Fibroblast of lung (primary cell): ENCODE data around the gene VPS4B. TPM values are rescaled to one million over a fixed set of nuclear protein-coding genes. Genes with fewer than 3 reads are reported as not detected.
"Not testable (repeated sequence)": the region's sequence is repeated elsewhere in the genome, so short reads cannot be mapped to it uniquely, and the experiment has no call there.

Experiments
- DNase-seq, 2 donors: peaks; one replicate each; pipeline versions ENCODE4 v3.0.0 to v3.0.0-alpha.2; 2010; ENCODE audit warnings: low read depth in 2 of 2
- H2AFZ ChIP-seq: 2 replicates; pipeline ENCODE4 v1.5.1; 2012; ENCODE audit warnings: low read length, control low read depth, inconsistent platforms
- H3K27ac ChIP-seq: 2 replicates; pipeline ENCODE4 v1.5.1; 2011; ENCODE audit warnings: low read length, control low read depth; ENCODE audit not compliant: insufficient read depth
- H3K27me3 ChIP-seq: 2 replicates; pipeline ENCODE4 v1.5.1; 2011; ENCODE audit warnings: mild to moderate bottlenecking, low read length; ENCODE audit not compliant: control insufficient read depth, insufficient read depth
- H3K36me3 ChIP-seq: 2 replicates; pipeline ENCODE4 v1.5.1; 2011; ENCODE audit warnings: low read length; ENCODE audit not compliant: control insufficient read depth, insufficient read depth
- H3K4me1 ChIP-seq: 2 replicates; pipeline ENCODE4 v1.5.1; 2011; ENCODE audit warnings: low read length; ENCODE audit not compliant: control insufficient read depth, insufficient read depth; ENCODE audit errors: extremely low read depth
- H3K4me2 ChIP-seq: 2 replicates; pipeline ENCODE4 v1.5.1; 2011; ENCODE audit warnings: low read length, control low read depth; ENCODE audit not compliant: insufficient read depth; ENCODE audit errors: extremely low read depth
- H3K4me3 ChIP-seq, 4 experiments: fragments of 200-600 bp in 1 of 4; sonication (generic) in 1 of 4; replicated peaks in 1 of 4; 2 replicates each; pipeline ENCODE4 v1.5.1; 2011 to 2016; ENCODE audit warnings: low read length in 4 of 4, low read depth in 3 of 4, mild to moderate bottlenecking in 3 of 4, control low read depth in 2 of 4, inconsistent platforms in 1 of 4, mixed read lengths in 1 of 4; ENCODE audit not compliant: insufficient read depth in 1 of 4; ENCODE audit errors: control extremely low read depth in 1 of 4
- H3K79me2 ChIP-seq: 2 replicates; pipeline ENCODE4 v1.5.1; 2012; ENCODE audit warnings: mild to moderate bottlenecking, low read length, inconsistent platforms; ENCODE audit not compliant: control insufficient read depth, insufficient read depth
- H3K9ac ChIP-seq: 2 replicates; pipeline ENCODE4 v1.5.1; 2011; ENCODE audit warnings: mild to moderate bottlenecking, low read length, control low read depth; ENCODE audit not compliant: insufficient read depth
- H3K9me3 ChIP-seq: 2 replicates; pipeline ENCODE4 v1.5.1; 2012; ENCODE audit warnings: low read depth, low read length; ENCODE audit not compliant: control insufficient read depth, insufficient read depth
- H4K20me1 ChIP-seq: 2 replicates; pipeline ENCODE4 v1.5.1; 2011; ENCODE audit warnings: low read length; ENCODE audit not compliant: control insufficient read depth, insufficient read depth; ENCODE audit errors: extremely low read depth
- CTCF ChIP-seq, 2 donors: IDR thresholded peaks in 1 of 2; conservative IDR thresholded peaks in 1 of 2; 1 replicate in 1 of 2; 2 replicates in 1 of 2; pipeline ENCODE4 v1.5.1; 2011 to 2012; ENCODE audit warnings: low read length in 2 of 2, control low read depth in 1 of 2, inconsistent platforms in 1 of 2, low read depth in 1 of 2, mild to moderate bottlenecking in 1 of 2
- EZH2 ChIP-seq: IDR thresholded peaks from 2 replicates; pipeline ENCODE4 v1.5.1; 2012; ENCODE audit warnings: low read length, control low read depth, mild to moderate bottlenecking; ENCODE audit errors: missing control alignments
- polyA plus RNA-seq, 2 donors: library from polyadenylated mRNA; depleted of rRNA in 1 of 2; stranded (reverse) in 1 of 2; unstranded in 1 of 2; fragments of >200 nt; gene quantifications; 2 replicates each; pipeline ENCODE4 v1.2.1, GENCODE V29; 2011 to 2012; ENCODE audit warnings: missing spikeins in 1 of 2
- total RNA-seq: library from RNA; depleted of rRNA; stranded (reverse); fragments of >200 nt; gene quantifications from 2 replicates; pipeline ENCODE4 v1.2.1, GENCODE V29; 2014

VPS4B gene
- total and polyA plus RNA-seq, 2 donors (not counting 1 experiment from before 2014, with no cell fraction given), result 38.0 to 52.0 TPM

DNA sequence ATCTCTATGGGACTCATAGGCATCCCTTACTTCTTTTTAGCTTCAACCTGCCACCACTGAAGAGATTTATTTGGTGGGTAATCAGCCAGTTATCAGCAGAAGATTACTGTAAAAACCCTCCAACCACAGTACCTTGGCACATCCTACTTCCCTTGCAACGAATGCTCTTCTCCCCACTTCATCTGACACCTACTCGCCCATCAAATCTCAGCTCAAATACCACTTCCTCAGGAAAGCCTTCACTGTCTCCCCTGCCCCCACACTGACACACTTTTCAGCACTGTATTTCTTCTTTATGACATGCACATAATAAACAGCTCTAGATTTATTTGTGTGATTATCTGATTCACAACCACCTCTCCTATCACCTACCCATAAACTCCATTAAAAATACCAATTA is 58.3 kb downstream of the VPS4B start:
- H3K4me1 ChIP-seq, result no peaks in the 10 kb centered on the region
- no peak for TF ChIP-seq CTCF (conservative IDR thresholded peaks at IDR 0.05 in 1 of 2, IDR thresholded peaks at IDR 0.05 in 1 of 2; ENCODE audit: low read depth in 1 of 2, low read length in 2 of 2)
- no peak for TF ChIP-seq EZH2
- peak overlapping the region in 1 of 4 experiments; percentile 4 for H3K4me3 ChIP-seq
- H2AFZ ChIP-seq, result no peak overlapping the region
- H3K27ac ChIP-seq, result no peak overlapping the region
- DNase-seq, result no peak
- peaks cover 36% of the 10 kb centered on the region for H3K79me2 ChIP-seq
- no peaks in the 10 kb centered on the region for H3K9me3 ChIP-seq
- no peaks in the 10 kb centered on the region for H3K27me3 ChIP-seq
- no peak overlapping the region for H3K4me2 ChIP-seq
- H4K20me1 ChIP-seq, result no peaks in the 10 kb centered on the region
- no peak overlapping the region for H3K9ac ChIP-seq
- peaks cover 8% of the 10 kb centered on the region for H3K36me3 ChIP-seq

DNA sequence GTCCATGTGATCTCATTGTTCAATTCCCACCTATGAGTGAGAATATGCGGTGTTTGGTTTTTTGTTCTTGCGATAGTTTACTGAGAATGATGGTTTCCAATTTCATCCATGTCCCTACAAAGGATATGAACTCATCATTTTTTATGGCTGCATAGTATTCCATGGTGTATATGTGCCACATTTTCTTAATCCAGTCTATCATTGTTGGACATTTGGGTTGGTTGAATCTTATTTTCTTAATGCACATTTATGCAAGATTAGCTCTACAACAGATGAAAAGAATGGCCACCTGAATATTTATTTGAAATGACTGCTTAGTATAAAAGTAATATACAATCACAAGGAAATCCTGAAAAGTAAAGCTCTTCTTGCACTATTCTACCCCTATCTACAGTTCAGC is 58.9 kb downstream of the VPS4B start:
- H2AFZ ChIP-seq, H3K4me1 ChIP-seq, H3K4me2 ChIP-seq, H3K9ac ChIP-seq, H3K27ac ChIP-seq, H3K4me3 ChIP-seq, H4K20me1 ChIP-seq, DNase-seq, H3K27me3 ChIP-seq, H3K9me3 ChIP-seq, H3K36me3 ChIP-seq: not testable (repeated sequence)
- H3K79me2 ChIP-seq, result peaks cover 36% of the 10 kb centered on the region

GRCh38 chr18:63356272-63356896 is 65.9 kb downstream of the VPS4B start:
- no peaks in the 10 kb centered on the region for H3K79me2 ChIP-seq
- H2AFZ ChIP-seq, result no peak overlapping the region
- no peaks in the 10 kb centered on the region for H3K9me3 ChIP-seq
- H3K4me3 ChIP-seq, result no peak overlapping the region
- H3K36me3 ChIP-seq, result peaks cover 11% of the 10 kb centered on the region
- H3K4me1 ChIP-seq, result no peaks in the 10 kb centered on the region
- H4K20me1 ChIP-seq, result no peaks in the 10 kb centered on the region
- H3K27ac ChIP-seq, result no peak overlapping the region
- no peak for DNase-seq
- no peak for TF ChIP-seq EZH2
- TF ChIP-seq CTCF (conservative IDR thresholded peaks at IDR 0.05 in 1 of 2, IDR thresholded peaks at IDR 0.05 in 1 of 2; ENCODE audit: low read depth in 1 of 2, low read length in 2 of 2), result no peak
- no peaks in the 10 kb centered on the region for H3K27me3 ChIP-seq
- no peak overlapping the region for H3K9ac ChIP-seq
- H3K4me2 ChIP-seq, result no peak overlapping the region
